AG10803 (cell line): ENCODE data around the gene OTOGL.

Experiments
- DNase-seq: peaks from one replicate; pipeline ENCODE4 v3.0.0; 2010; ENCODE audit warnings: low read depth
- H3K4me3 ChIP-seq: 2 replicates; pipeline ENCODE4 v1.5.1; 2011; ENCODE audit warnings: mild to moderate bottlenecking, low read length, control low read depth
- CTCF ChIP-seq: conservative IDR thresholded peaks from 2 replicates; pipeline ENCODE4 v1.5.1; 2011; ENCODE audit warnings: mild to moderate bottlenecking, low read length, control low read depth, inconsistent platforms

OTOGL gene

GRCh38 chr12:80151131-80151530, 51.8 kb downstream of the OTOGL start:
- DNase-seq: no peak
- no peak overlapping the region for H3K4me3 ChIP-seq
- TF ChIP-seq CTCF: no peak

- H3K4me3 ChIP-seq: no peak overlapping the region
- DNase-seq: peak; percentile 11
- TF ChIP-seq CTCF: no peak
Measured at GRCh38 chr12:80154261-80154660, 54.9 kb downstream of the OTOGL start.

GRCh38 chr12:80156306-80156705, 57.0 kb downstream of the OTOGL start:
- no peak for TF ChIP-seq CTCF
- H3K4me3 ChIP-seq: no peak overlapping the region
- no peak for DNase-seq

GRCh38 chr12:80157645-80158044, 58.3 kb downstream of the OTOGL start:
- DNase-seq: peak; percentile 16
- no peak for TF ChIP-seq CTCF
- no peak overlapping the region for H3K4me3 ChIP-seq

- H3K4me3 ChIP-seq: no peak overlapping the region
- no peak for TF ChIP-seq CTCF
Measured at GRCh38 chr12:80161612-80162011, 62.3 kb downstream of the OTOGL start.

GRCh38 chr12:80162177-80162576, 62.8 kb downstream of the OTOGL start:
- no peak for TF ChIP-seq CTCF
- peak; percentile 19 for DNase-seq
- no peak overlapping the region for H3K4me3 ChIP-seq

More at GRCh38 chr12:80161612-80162011, 62.3 kb downstream of the OTOGL start:
- DNase-seq: peak; percentile 45

GRCh38 chr12:80165746-80166145, 66.4 kb downstream of the OTOGL start:
- DNase-seq: no peak
- no peak overlapping the region for H3K4me3 ChIP-seq
- no peak for TF ChIP-seq CTCF
